Esophagus (tissue), 2 donors: ENCODE measurements around the gene VPS26B. TPM values are rescaled to one million over a fixed set of nuclear protein-coding genes. Genes with fewer than 3 reads are reported as not detected.

ENCODE experiments used
- H3K27ac ChIP-seq, 2 donors: one replicate each; pipeline ENCODE4 v1.5.1; 2013; ENCODE audit warnings: low read depth in 2 of 2, mild to moderate bottlenecking in 2 of 2, inconsistent platforms in 1 of 2, low read length in 1 of 2, moderate library complexity in 1 of 2
- H3K27me3 ChIP-seq, 2 donors: one replicate each; pipeline ENCODE4 v1.6.1; 2013; ENCODE audit warnings: low read length in 2 of 2, control low read depth in 1 of 2, mild to moderate bottlenecking in 1 of 2; ENCODE audit not compliant: insufficient read depth in 2 of 2, control insufficient read depth in 1 of 2
- H3K36me3 ChIP-seq, 2 donors: one replicate each; pipeline ENCODE4 v1.6.1; 2013; ENCODE audit warnings: low read length in 1 of 2; ENCODE audit not compliant: control insufficient read depth in 2 of 2, insufficient read depth in 2 of 2
- H3K4me1 ChIP-seq, 2 donors: one replicate each; pipeline ENCODE4 v1.6.1; 2013; ENCODE audit warnings: low read length in 1 of 2; ENCODE audit not compliant: control insufficient read depth in 2 of 2, insufficient read depth in 2 of 2
- H3K4me3 ChIP-seq, 2 donors: one replicate each; pipeline ENCODE4 v1.5.1; 2013; ENCODE audit warnings: low read length in 2 of 2, mild to moderate bottlenecking in 2 of 2, low read depth in 1 of 2, moderate library complexity in 1 of 2
- H3K9me3 ChIP-seq, 2 donors: one replicate each; pipeline ENCODE4 v1.6.1; 2013; ENCODE audit warnings: mild to moderate bottlenecking in 2 of 2, low read depth in 1 of 2, low read length in 1 of 2, moderate library complexity in 1 of 2; ENCODE audit not compliant: control insufficient read depth in 2 of 2, insufficient read depth in 1 of 2
- WGBS, 2 donors: extraction: QIAGEN DNeasy Blood & Tissue Kit; methylation state at CpG; one replicate each; pipeline ENCODE4 v1.1.7; 2013; 5-methylcytosine and 5-hydroxymethylcytosine counted together
- polyA plus RNA-seq, 2 donors: library from polyadenylated mRNA; stranded (reverse); fragments of 200-250 nt; gene quantifications; one replicate each; pipeline ENCODE4 v1.2.3, GENCODE V29; 2013
- donor health status: healthy with polysubstance abuse.
- donor health status: Bipolar disorder and iron deficiency.

Gene VPS26B
- polyA plus RNA-seq, 2 donors: 13.0 to 17.7 TPM

DNA sequence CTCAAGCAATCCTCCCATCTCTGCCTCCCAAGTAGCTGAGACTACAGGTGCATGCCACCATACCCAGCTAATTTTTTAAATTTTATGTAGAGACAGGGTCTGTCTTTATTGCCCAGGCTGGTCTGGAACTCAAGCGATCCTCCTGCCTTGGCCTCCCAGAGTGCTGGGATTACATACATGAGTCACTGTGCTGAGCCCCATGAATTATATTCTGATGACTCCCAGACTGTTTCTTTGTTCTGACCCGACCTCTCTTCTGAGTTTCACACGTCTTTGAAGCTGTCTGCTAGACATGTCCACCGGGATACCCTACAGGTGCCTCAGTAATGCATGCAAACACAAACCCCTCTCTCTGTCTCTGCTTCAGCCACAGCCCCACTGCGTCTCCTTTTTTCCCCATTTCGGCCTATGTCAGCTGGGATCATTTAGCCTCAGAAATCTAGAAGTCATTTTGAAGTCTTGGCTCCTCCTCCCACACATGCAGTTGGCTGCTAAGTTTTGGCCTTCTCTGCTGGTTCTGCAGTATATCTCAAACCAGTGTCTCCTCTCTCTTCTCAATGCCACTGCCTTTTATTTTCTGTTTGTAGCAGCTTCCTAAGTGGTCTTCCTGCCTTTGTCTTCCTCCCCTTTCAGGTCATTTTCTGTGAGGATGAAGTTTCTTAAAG is 4.8 kb downstream of the VPS26B start:
- H3K27ac ChIP-seq: no peak overlapping the region
- no peaks in the 10 kb centered on the region for H3K9me3 ChIP-seq
- no peaks in the 10 kb centered on the region for H3K27me3 ChIP-seq
- peaks cover 0 to 4% of the 10 kb centered on the region in 2 donors for H3K36me3 ChIP-seq
- H3K4me1 ChIP-seq: peaks cover 2 to 4% of the 10 kb centered on the region in 2 donors
- H3K4me3 ChIP-seq: no peak overlapping the region
- 70 to 71% methylated on average over 6 of the region's 6 CpGs for WGBS, 2 donors

GRCh38 chr11:134230339-134230738 is 5.9 kb downstream of the VPS26B start:
- 69 to 79% methylated on average over 4 of the region's 4 CpGs for WGBS, 2 donors
- peaks cover 2 to 4% of the 10 kb centered on the region in 2 donors for H3K4me1 ChIP-seq

GRCh38 chr11:134231958-134232659 is 7.6 kb downstream of the VPS26B start:
- Histone ChIP-seq H3K27me3 (no peaks in the 10 kb centered on the region), H3K9me3 (no peaks in the 10 kb centered on the region), H3K27ac (no peak overlapping the region), H3K36me3 (peaks cover 3 to 12% of the 10 kb centered on the region in 2 donors), H3K4me1 (peaks cover 2 to 4% of the 10 kb centered on the region in 2 donors), H3K4me3 (no peak overlapping the region)
- 74 to 80% methylated on average over 10 of the region's 10 CpGs for WGBS, 2 donors

More at GRCh38 chr11:134230339-134230738, 5.9 kb downstream of the VPS26B start:
- Histone ChIP-seq H3K27ac (no peak overlapping the region), H3K9me3 (no peaks in the 10 kb centered on the region), H3K4me3 (no peak overlapping the region), H3K36me3 (peaks cover 3 to 8% of the 10 kb centered on the region in 2 donors), H3K27me3 (no peaks in the 10 kb centered on the region)

- H3K27ac ChIP-seq: no peak overlapping the region
These were observed 9.3 kb downstream of the VPS26B start for GRCh38 chr11:134233729-134234179.

DNA sequence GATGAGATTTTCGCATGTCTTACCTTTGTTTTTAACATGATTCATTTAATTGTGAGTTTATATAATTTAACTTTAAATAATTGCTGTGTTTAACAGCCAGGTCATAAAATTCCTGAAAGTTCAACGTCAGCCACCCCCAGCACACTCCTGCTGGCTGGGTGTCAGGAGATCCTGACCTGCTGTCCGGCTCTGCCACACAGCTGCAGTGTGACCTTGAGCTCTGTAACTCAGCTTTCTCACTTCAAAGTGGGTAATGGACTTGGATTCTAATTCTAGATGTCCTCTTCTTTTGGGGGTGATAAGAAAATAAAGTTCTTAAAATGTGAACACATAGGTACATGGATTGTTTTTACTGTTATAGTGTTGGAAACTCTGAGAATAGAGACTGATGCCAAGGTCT is 10.9 kb downstream of the VPS26B start:
- WGBS, 2 donors: 79 to 88% methylated on average over 3 of the region's 3 CpGs
- Histone ChIP-seq H3K9me3 (no peaks in the 10 kb centered on the region), H3K27me3 (no peaks in the 10 kb centered on the region), H3K4me3 (no peak overlapping the region), H3K36me3 (peaks cover 6 to 15% of the 10 kb centered on the region in 2 donors), H3K4me1 (peaks cover 2 to 4% of the 10 kb centered on the region in 2 donors), H3K27ac (no peak overlapping the region)

More at GRCh38 chr11:134233729-134234179, 9.3 kb downstream of the VPS26B start:
- H3K4me1 ChIP-seq: peaks cover 2 to 4% of the 10 kb centered on the region in 2 donors
- no peaks in the 10 kb centered on the region for H3K27me3 ChIP-seq
- 95% methylated on average over 4 of the region's 4 CpGs for WGBS, 2 donors
- peaks cover 3 to 12% of the 10 kb centered on the region in 2 donors for H3K36me3 ChIP-seq
- H3K9me3 ChIP-seq: no peaks in the 10 kb centered on the region
- H3K4me3 ChIP-seq: no peak overlapping the region

DNA sequence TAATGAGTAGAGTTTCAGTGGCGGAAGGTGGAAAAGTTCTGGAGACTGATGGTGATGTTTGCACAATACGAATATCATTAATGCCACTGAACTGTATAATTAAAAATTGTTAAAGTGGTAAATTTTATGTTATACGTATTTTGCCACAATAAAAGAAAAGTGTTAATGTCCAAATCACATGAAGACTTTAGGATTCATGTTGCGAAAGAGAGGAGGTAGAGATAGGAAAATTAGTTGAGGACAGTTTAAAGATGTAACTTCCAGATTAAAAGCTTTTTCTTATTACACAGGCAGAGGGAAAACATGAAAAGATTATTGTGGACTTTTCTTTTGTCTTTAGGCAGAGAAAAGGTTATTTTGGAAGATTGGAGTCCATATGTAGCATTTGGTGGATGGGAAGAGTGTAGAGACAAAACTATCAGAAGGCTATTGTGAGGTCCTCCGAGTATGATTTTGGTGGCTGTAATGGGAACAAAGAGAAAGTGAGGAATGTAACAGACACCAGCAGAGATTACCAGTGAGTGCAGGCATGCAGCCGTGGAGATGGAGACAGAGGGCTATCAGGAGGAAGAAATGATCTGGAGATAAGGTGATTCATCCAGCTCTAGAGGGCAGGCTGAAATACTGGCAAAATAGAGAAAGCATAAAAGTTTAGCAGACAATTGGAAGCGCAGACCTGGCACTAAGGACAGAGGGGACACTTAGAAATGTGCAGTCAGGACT is 12.5 kb downstream of the VPS26B start:
- Histone ChIP-seq H3K27me3 (no peaks in the 10 kb centered on the region), H3K9me3 (no peaks in the 10 kb centered on the region), H3K4me1 (no peaks in the 10 kb centered on the region), H3K36me3 (peaks cover 6 to 23% of the 10 kb centered on the region in 2 donors), H3K27ac (no peak overlapping the region), H3K4me3 (no peak overlapping the region)
- WGBS, 2 donors: 89 to 92% methylated on average over 7 of the region's 7 CpGs

DNA sequence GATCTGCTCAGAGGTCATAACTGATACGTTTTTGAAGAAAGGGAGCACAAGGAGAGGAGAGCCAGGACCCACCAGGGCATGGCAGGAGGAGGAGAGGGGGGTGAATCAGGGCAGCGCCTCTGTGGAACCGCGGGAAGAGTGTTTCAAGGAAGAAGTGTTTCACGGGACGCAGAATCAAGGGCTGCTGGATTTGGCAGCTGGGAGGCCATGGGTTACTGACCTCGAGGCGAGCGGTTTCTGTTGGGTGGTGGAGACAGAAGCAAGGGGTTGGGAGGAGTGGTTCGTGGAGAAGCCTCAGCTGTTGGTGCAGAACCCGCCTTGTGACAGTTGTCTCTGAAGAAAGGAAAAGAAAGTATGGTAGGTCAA is 13.1 kb downstream of the VPS26B start:
- Histone ChIP-seq H3K4me1 (no peaks in the 10 kb centered on the region), H3K9me3 (no peaks in the 10 kb centered on the region), H3K36me3 (peaks cover 6 to 23% of the 10 kb centered on the region in 2 donors), H3K27me3 (no peaks in the 10 kb centered on the region), H3K27ac (no peak overlapping the region), H3K4me3 (no peak overlapping the region)
- WGBS, 2 donors: 89 to 91% methylated on average over 11 of the region's 11 CpGs

- Histone ChIP-seq H3K27me3 (no peaks in the 10 kb centered on the region), H3K4me1 (no peaks in the 10 kb centered on the region), H3K9me3 (no peaks in the 10 kb centered on the region), H3K36me3 (peaks cover 16 to 25% of the 10 kb centered on the region in 2 donors), H3K27ac (no peak overlapping the region), H3K4me3 (no peak overlapping the region)
- WGBS, 2 donors: 96 to 97% methylated on average over 5 of the region's 5 CpGs
These were observed 14.5 kb downstream of the VPS26B start for GRCh38 chr11:134238956-134239355.

- peaks cover 19 to 32% of the 10 kb centered on the region in 2 donors for H3K36me3 ChIP-seq
- no peak overlapping the region for H3K27ac ChIP-seq
- no peaks in the 10 kb centered on the region for H3K9me3 ChIP-seq
- 65 to 66% methylated on average over 6 of the region's 6 CpGs for WGBS, 2 donors
- H3K4me1 ChIP-seq: no peaks in the 10 kb centered on the region
- H3K4me3 ChIP-seq: no peak overlapping the region
- H3K27me3 ChIP-seq: no peaks in the 10 kb centered on the region
These were observed 16.1 kb downstream of the VPS26B start for GRCh38 chr11:134240592-134240991.
